Epithelial cell of esophagus (primary cell): ENCODE results near the gene STMN3.

Experiments used
- DNase-seq: peaks from one replicate; pipeline ENCODE4 v3.0.0; 2010; ENCODE audit warnings: low read depth
- H3K4me3 ChIP-seq: 2 replicates; pipeline ENCODE4 v1.5.1; 2011; ENCODE audit warnings: mild to moderate bottlenecking, low read length, control low read depth
- CTCF ChIP-seq: IDR thresholded peaks from 2 replicates; pipeline ENCODE4 v1.5.1; 2011; ENCODE audit warnings: low read depth, mild to moderate bottlenecking, low read length, control low read depth, inconsistent platforms; ENCODE audit not compliant: insufficient read depth; ENCODE audit errors: missing control alignments

The STMN3 gene

GRCh38 chr20:63591786-63592355, 61.4 kb downstream of the STMN3 start:
- DNase-seq = no peak
- H3K4me3 ChIP-seq = no peak overlapping the region
- no peak for TF ChIP-seq CTCF

DNA sequence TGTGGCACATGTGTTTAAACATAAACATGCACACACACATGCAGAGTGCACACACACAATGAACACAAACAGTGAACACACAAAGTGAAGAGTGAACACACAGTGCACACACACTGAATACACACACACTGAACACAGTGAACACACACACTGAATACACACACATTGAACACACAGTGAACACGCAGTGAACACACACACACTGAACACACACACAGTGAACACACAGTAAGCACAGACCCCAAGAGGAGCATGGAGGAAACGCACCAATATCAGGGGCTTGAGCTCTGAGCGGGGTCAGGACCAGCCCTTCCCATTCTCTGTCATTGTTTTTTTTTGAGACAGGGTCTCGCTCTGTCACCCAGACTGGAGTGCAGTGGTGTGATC, 62.1 kb downstream of the STMN3 start:
- no peak overlapping the region for H3K4me3 ChIP-seq
- no peak for TF ChIP-seq CTCF
- no peak for DNase-seq

GRCh38 chr20:63590218-63591146, 62.7 kb downstream of the STMN3 start:
- no peak overlapping the region for H3K4me3 ChIP-seq
- no peak for TF ChIP-seq CTCF
- DNase-seq = no peak
